K562 (cell line): Measurements from ENCODE around the gene ZC3H18. TPM values are rescaled to one million over a fixed set of nuclear protein-coding genes. Genes with fewer than 3 reads are reported as not detected.

Experiments
- CREM ChIP-seq: IDR thresholded peaks from 2 replicates; pipeline ENCODE4 v1.6.1; 2014; ENCODE audit warnings: antibody characterized with exemption, low read depth
- FOSL1 ChIP-seq: fragments of 200-800 bp; sonication (Bioruptor generic); conservative IDR thresholded peaks from 2 replicates; pipeline ENCODE4 v1.6.1; 2016; ENCODE audit warnings: missing genetic modification characterization, missing compliant biosample characterization
- HNRNPLL ChIP-seq: fragments of 200-400 bp; formaldehyde crosslinking; IDR thresholded peaks from 2 replicates; pipeline ENCODE4 v1.6.1; 2017; ENCODE audit warnings: low read length, low read depth, mild to moderate bottlenecking; ENCODE audit not compliant: poor library complexity, severe bottlenecking
- PHB2 ChIP-seq: fragments of 450-650 bp; IDR thresholded peaks from 2 replicates; pipeline ENCODE4 v1.6.1; 2017; ENCODE audit warnings: low read depth
- POLR3G ChIP-seq: IDR thresholded peaks from 2 replicates; pipeline ENCODE4 v1.6.1; 2011; ENCODE audit not compliant: insufficient read length, insufficient replicate concordance; ENCODE audit errors: extremely low read depth
- SMC3 ChIP-seq: conservative IDR thresholded peaks from 2 replicates; pipeline ENCODE4 v1.6.1; 2011; ENCODE audit warnings: low read depth, low read length, improper control_type of control experiment; ENCODE audit not compliant: insufficient read depth
- SNIP1 ChIP-seq: fragments of 450-650 bp; IDR thresholded peaks from 2 replicates; pipeline ENCODE4 v1.7.1; 2017; ENCODE audit warnings: low read depth, mild to moderate bottlenecking
- SREBF1 ChIP-seq: fragments of 150-350 bp; IDR thresholded peaks from 2 replicates; pipeline ENCODE4 v1.6.1; 2014; ENCODE audit warnings: antibody characterized with exemption, low read depth, low read length, borderline replicate concordance
- ZBTB7A ChIP-seq: IDR thresholded peaks from 2 replicates; pipeline ENCODE4 v1.6.1; 2011; ENCODE audit warnings: low read depth, mild to moderate bottlenecking, low read length, moderate library complexity, borderline replicate concordance; ENCODE audit not compliant: control insufficient read depth
- ZFX ChIP-seq: sonication (generic); formaldehyde crosslinking; IDR thresholded peaks from 2 replicates; pipeline ENCODE4 v1.8.0; 2022; ENCODE audit warnings: mild to moderate bottlenecking, missing genetic modification reagents, moderate library complexity
- ZNF717 ChIP-seq: fragments of 250-450 bp; sonication (Bioruptor Pico); IDR thresholded peaks from 2 replicates; pipeline ENCODE4 v1.5.0; 2021
- ZNF766 ChIP-seq: fragments of 200-800 bp; sonication (Bioruptor generic); conservative IDR thresholded peaks from 2 replicates; pipeline ENCODE4 v1.6.1; 2016; ENCODE audit warnings: missing genetic modification characterization, missing compliant biosample characterization
- polyA plus RNA-seq, 8 experiments: library from polyadenylated mRNA; depleted of rRNA in 4 of 8; stranded (reverse) in 5 of 8; unstranded in 3 of 8; fragments of >200 nt; fragmentation: Nextera tagmentation in 2 of 8; fragmentation: Illumina TruSeq in 1 of 8; extraction: Ambion mirVana in 2 of 8; extraction: Trizol in 1 of 8; gene quantifications; 2 replicates each; pipeline versions ENCODE4 v1.2.1 to v1.2.3, GENCODE V29; 2011 to 2014; ENCODE audit warnings: inconsistent platforms in 1 of 8, missing spikeins in 1 of 8
- total RNA-seq, 7 experiments: library from RNA; depleted of rRNA in 6 of 7; stranded (reverse); fragments of >200 nt in 6 of 7; fragmentation: Illumina TruSeq in 2 of 7; extraction: Trizol in 2 of 7; gene quantifications; 2 replicates each; pipeline versions ENCODE4 v1.2.1 to v1.2.3, GENCODE V29; 2011 to 2021; ENCODE audit warnings: low replicate concordance in 1 of 7
- TF ChIP-seq, protein P1 (sequence below), 3 experiments: IDR thresholded peaks in 2 of 3; conservative IDR thresholded peaks in 1 of 3; 2 replicates each; pipeline ENCODE4 v1.5.1; 2011 to 2012; ENCODE audit warnings: low read length in 3 of 3, mild to moderate bottlenecking in 3 of 3, control low read depth in 2 of 3, improper control_type of control experiment in 1 of 3, inconsistent platforms in 1 of 3, low read depth in 1 of 3, mixed read lengths in 1 of 3, moderate library complexity in 1 of 3; ENCODE audit not compliant: insufficient read depth in 2 of 3
- TF ChIP-seq, protein P2 (sequence below), 2 experiments: fragments of 450-650 bp; formaldehyde crosslinking in 1 of 2; IDR thresholded peaks; 2 replicates each; pipeline versions ENCODE4 v1.4.0 to v1.6.1; 2014 to 2020; ENCODE audit warnings: mild to moderate bottlenecking in 2 of 2, borderline replicate concordance in 1 of 2, low read depth in 1 of 2
- TF ChIP-seq, protein P3 (sequence below): IDR thresholded peaks from 2 replicates; pipeline ENCODE4 v1.6.1; 2011; ENCODE audit warnings: borderline replicate concordance, low read depth, mild to moderate bottlenecking, moderate library complexity, low read length; ENCODE audit not compliant: insufficient read depth, poor library complexity, severe bottlenecking

ZC3H18 gene
- total and polyA plus RNA-seq, 9 of the 15 experiments (the other 6 are each of a cell fraction or from before 2014, with no cell fraction given), result 1.7 to 88.7 (median 26.9) TPM

DNA sequence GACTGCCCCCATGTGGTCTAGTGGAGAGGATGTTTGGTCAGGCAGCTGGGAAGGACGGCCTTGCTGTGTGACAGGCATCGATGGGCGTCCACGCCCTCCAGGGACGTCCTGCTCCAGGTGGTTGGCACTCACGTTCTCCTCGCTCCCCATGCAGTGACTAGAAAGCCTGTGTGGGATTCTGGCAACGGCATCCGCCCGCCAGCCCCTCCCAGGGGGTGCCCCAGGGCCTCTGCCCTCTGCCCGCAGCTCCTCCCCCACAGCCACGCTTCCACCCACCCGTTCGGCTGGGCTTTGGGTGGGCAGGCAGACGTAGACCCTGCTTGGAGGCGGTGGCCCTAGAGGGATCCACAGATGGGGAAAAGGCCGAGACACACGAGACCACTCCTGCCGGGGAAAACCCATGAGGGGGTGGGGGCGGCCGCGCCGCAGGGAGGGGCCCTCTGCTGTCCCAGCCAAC, 63.5 kb downstream of the ZC3H18 start (continued):
- TF ChIP-seq, protein P1, sequence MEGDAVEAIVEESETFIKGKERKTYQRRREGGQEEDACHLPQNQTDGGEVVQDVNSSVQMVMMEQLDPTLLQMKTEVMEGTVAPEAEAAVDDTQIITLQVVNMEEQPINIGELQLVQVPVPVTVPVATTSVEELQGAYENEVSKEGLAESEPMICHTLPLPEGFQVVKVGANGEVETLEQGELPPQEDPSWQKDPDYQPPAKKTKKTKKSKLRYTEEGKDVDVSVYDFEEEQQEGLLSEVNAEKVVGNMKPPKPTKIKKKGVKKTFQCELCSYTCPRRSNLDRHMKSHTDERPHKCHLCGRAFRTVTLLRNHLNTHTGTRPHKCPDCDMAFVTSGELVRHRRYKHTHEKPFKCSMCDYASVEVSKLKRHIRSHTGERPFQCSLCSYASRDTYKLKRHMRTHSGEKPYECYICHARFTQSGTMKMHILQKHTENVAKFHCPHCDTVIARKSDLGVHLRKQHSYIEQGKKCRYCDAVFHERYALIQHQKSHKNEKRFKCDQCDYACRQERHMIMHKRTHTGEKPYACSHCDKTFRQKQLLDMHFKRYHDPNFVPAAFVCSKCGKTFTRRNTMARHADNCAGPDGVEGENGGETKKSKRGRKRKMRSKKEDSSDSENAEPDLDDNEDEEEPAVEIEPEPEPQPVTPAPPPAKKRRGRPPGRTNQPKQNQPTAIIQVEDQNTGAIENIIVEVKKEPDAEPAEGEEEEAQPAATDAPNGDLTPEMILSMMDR (IDR thresholded peaks at IDR 0.05 in 2 of 3, conservative IDR thresholded peaks at IDR 0.05 in 1 of 3; ENCODE audit: insufficient read depth in 2 of 3, low read depth in 1 of 3, low read length in 3 of 3), result peak; percentile 57 to 67 (median 59); a peak in 4 of 6 replicates
- no peak for TF ChIP-seq POLR3G
- no peak for TF ChIP-seq HNRNPLL
- no peak for TF ChIP-seq SREBF1
- TF ChIP-seq CREM, result peak; percentile 28; the same call in 1 of the 2 replicates
- 0 out of 2 replicates have a peak, but pooled peaks have one; percentile 4 for TF ChIP-seq ZFX
- TF ChIP-seq, protein P2, sequence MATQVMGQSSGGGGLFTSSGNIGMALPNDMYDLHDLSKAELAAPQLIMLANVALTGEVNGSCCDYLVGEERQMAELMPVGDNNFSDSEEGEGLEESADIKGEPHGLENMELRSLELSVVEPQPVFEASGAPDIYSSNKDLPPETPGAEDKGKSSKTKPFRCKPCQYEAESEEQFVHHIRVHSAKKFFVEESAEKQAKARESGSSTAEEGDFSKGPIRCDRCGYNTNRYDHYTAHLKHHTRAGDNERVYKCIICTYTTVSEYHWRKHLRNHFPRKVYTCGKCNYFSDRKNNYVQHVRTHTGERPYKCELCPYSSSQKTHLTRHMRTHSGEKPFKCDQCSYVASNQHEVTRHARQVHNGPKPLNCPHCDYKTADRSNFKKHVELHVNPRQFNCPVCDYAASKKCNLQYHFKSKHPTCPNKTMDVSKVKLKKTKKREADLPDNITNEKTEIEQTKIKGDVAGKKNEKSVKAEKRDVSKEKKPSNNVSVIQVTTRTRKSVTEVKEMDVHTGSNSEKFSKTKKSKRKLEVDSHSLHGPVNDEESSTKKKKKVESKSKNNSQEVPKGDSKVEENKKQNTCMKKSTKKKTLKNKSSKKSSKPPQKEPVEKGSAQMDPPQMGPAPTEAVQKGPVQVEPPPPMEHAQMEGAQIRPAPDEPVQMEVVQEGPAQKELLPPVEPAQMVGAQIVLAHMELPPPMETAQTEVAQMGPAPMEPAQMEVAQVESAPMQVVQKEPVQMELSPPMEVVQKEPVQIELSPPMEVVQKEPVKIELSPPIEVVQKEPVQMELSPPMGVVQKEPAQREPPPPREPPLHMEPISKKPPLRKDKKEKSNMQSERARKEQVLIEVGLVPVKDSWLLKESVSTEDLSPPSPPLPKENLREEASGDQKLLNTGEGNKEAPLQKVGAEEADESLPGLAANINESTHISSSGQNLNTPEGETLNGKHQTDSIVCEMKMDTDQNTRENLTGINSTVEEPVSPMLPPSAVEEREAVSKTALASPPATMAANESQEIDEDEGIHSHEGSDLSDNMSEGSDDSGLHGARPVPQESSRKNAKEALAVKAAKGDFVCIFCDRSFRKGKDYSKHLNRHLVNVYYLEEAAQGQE (IDR thresholded peaks at IDR 0.05; ENCODE audit: borderline replicate concordance), result peak; percentile 14; the same call in 1 of the 2 replicates
- TF ChIP-seq, protein P2 (CRISPR knock-in tag; IDR thresholded peaks at IDR 0.05; ENCODE audit: low read depth), result no peak
- no peak for TF ChIP-seq SNIP1
- TF ChIP-seq FOSL1 (tag), result no peak
- no peak for TF ChIP-seq ZNF717 (CRISPR knock-in tag)
- no peak for TF ChIP-seq PHB2
- peak; percentile 25; the same call in 1 of the 2 replicates for TF ChIP-seq ZBTB7A
- TF ChIP-seq, protein P3, sequence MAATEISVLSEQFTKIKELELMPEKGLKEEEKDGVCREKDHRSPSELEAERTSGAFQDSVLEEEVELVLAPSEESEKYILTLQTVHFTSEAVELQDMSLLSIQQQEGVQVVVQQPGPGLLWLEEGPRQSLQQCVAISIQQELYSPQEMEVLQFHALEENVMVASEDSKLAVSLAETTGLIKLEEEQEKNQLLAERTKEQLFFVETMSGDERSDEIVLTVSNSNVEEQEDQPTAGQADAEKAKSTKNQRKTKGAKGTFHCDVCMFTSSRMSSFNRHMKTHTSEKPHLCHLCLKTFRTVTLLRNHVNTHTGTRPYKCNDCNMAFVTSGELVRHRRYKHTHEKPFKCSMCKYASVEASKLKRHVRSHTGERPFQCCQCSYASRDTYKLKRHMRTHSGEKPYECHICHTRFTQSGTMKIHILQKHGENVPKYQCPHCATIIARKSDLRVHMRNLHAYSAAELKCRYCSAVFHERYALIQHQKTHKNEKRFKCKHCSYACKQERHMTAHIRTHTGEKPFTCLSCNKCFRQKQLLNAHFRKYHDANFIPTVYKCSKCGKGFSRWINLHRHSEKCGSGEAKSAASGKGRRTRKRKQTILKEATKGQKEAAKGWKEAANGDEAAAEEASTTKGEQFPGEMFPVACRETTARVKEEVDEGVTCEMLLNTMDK, result peak; percentile 89
- no peak for TF ChIP-seq ZNF766 (CRISPR knock-in tag)
- TF ChIP-seq SMC3, result peak; percentile 44; the same call in 1 of the 2 replicates
